ENCODE data around the gene PGA5.
"Not testable (repeated sequence)": the region's sequence is repeated elsewhere in the genome, so short reads cannot be mapped to it uniquely, and the experiment has no call there.

The PGA5 gene

DNA sequence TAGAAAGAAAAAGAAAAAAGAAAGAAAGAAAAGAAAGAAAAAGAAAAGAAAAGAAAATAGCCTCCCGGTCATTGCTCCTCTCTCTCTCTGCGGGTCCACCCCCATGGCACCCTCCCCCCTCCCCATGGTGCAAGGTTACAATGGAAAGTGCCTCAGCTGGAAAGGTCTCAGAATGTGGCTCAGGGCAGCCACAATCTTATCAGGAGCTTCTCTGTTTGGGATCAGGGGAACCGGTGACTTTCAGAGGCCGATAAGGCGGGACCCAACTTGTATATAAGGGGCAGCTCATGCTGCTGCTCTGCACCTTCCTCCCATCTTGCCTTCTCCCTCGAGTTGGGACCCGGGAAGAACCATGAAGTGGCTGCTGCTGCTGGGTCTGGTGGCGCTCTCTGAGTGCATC lies at the start of gene PGA5:
Gene PGA5 (plus strand): TSS at position 301 of the 400 bp plus-strand sequence. CDS start 52 bp downstream, at position 353.
- DNase-seq, result not testable (repeated sequence)

DNA sequence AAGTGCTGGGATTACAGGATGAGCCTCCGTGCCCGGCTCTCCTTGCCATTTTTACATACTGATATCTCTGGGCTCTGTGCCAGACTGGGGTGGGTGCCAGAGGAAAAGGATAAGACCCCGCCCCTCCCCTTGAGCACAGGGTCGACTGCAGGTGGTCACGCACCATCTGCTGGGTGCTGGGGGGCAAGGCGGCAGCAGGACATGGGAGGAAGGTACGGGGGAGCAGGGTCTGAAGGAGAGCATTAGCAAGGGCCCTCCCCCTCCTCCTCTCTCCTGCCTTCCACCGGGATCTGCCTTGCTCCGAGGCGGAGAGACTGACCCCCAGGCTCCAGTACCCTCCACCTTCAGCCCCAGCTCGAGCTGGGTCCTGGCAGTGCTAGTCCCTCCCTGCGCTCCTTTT lies 47.4 kb upstream of the PGA5 start:
- no peak for DNase-seq

DNA sequence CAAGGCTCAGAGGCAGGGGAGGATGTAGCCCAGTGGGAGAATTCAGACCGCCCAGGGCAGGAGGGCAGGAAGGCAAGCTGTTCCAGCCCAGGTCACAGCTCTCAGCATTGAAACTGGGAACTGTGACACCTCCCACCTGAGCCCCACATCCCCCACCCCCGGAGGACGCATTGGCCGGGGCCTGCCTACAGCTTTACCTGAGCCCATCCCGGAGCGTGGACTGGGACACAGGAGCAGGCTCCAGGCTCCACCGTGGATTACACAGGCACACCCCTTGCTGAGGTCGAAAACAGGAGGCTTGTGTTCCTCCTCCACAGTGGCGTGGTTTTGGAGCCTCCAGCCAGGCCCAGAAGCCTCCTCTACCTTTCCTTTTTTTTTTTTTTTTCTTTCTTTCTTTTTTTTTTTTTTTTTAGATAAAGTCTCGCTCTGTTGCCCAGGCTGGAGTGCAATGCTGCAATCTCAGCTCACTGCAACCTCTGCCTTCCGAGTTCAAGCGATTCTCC lies 46.8 kb upstream of the PGA5 start:
- no peak for DNase-seq

DNA sequence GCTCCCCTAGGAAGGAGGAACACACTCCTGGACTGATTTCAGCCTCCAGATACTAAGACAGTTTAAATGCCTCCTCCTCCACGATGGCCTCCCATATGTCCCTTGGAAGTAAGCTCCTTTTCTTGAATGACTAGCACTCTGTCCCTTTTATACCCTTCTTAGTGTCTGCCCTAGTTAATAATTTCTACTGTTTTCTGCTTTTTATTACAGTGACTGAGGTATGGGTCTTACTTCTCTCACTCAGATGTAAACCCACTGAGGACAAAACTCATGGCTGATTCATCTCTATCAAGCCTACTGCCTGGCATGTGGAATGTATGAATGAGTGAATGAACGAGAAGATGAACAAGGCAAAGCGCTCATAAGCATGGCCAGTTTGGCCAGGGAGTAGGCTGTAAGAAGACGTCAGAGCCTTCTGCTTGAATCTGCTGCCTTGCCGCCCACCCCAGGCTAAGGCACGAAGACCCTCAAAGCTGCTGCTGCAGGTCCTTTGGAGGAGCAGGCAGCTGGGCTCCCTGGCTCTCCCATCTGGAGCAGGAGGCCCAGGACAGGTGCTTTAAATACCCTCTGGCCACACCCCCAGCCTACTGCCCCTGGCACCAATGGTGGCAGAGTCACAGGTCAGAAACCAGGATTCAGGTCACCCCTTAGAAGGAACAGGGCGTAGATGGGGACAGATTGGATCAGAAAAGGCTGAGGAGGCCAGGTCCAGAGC lies 45.8 kb upstream of the PGA5 start:
- no peak for DNase-seq

DNA sequence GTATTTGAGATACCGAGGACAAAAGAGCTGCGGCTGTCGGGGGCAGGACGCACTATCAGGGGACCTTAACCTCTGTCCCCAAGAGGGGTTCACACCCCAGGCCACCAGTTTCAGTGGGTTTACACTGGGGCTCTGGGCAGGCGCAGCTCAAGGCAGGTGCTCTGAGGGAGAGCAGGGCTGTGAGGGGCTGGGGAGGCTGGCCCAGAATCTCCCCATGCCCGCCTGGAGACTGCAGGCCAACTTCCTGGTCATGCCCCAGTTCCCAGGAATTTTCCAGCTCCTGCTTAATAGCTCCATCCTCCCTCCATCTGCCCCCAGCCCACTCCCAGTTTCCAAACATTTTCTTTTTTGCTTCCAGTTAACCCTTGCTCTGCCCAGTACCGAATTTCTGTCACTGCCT lies 45.3 kb upstream of the PGA5 start:
- DNase-seq, result no peak

DNA sequence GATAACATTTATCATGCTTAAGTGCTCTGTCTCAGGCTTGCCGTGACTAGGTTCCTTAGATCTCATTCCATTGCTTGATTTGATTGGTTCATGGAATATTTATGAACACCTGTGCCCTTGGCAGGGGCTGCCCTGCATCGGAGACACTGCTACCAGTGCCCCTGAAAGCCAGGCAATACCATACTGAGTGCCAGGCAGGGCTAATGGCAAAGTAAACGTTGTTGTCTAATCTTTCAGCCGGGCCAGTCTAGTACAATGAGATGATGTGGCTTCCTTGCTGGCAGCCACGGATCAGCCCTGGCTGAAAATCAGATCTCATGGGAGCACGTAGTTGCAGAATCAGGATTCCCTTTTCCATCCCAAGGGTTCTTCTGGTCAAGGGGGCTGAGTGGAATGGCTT lies 42.6 kb upstream of the PGA5 start:
- no peak for DNase-seq

DNA sequence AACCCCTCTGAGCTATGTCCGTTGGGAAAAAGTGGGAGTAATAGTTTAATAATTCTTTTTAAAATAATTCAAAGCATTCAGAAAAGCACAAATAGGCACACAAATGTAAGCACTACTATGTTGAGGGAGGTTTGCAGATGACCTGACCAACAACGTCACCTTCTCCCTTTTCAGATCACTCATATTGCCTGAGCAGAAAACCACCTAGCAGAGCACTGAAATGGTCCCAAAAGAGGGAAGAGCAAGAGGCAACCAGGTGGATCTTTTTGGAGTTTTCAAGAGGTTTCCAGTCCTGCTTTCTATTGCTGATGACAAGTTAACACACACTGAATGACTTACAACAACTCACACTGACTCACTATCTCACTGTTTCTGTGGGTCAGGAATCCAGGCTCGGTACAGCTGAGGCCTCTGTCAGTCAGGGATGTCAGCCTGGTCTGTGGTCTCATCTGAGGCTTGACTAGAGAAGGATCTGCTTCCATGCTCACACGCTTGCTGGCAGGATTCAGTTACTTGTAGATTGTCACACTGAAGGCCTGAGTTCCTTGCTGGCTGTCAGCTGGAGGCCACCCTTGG lies 41.9 kb upstream of the PGA5 start:
- DNase-seq, result no peak

DNA sequence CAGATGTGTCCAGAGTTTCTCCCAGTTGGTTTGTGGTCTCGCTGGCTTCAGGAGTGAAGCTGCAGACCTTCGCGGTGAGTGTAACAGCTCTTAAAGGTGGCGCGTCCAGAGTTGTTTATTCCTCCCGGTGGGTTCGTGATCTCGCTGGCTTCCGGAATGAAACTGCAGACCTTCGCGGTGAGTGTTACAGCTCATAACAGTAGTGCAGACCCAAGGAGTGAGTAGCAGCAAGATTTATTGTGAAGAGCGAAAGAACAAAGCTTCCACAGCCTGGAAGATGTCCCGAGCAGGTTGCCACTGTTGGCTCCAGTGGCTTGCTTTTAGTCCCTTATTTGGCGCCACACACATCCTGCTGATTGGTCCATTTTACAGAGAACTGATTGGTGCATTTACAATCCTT lies 39.5 kb upstream of the PGA5 start:
- DNase-seq, result no peak

DNA sequence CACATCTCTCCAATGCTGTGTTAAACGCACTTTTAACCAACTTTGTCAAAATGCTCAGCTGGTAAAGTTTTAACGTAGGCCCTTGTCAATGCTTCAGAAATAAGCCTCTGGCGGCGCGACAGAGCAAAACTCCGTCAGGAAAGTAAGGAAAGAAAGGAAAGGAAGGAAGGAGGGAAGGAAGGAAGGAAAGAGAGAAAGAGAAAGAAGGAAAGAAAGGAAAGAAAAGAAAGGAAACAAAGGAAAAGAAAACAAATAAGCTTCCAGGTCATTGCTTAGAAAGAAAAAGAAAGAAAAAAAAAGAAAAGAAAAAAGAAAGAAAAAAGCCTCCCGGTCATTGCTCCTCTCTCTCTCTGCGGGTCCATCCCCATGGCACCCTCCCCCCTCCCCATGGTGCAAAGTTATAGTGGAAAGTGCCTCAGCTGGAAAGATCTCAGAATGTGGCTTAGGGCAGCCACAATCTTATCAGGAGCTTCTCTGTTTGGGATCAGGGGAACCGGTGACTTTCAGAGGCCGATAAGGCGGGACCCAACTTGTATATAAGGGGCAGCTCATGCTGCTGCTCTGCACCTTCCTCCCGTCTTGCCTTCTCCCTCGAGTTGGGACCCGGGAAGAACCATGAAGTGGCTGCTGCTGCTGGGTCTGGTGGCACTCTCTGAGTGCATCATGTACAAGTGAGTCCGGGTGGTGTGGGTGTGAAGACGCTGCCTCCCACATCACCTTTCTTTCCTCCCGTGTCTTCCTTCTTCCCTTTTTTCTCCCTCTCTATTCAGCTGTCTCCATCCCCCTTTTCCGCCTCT lies 37.8 kb upstream of the PGA5 start, which contains the start of gene PGA3:
Gene PGA3 (plus strand): TSS at position 566 of the 797 bp plus-strand sequence. CDS start 50 bp downstream, at position 616.
- not testable (repeated sequence) for DNase-seq

DNA sequence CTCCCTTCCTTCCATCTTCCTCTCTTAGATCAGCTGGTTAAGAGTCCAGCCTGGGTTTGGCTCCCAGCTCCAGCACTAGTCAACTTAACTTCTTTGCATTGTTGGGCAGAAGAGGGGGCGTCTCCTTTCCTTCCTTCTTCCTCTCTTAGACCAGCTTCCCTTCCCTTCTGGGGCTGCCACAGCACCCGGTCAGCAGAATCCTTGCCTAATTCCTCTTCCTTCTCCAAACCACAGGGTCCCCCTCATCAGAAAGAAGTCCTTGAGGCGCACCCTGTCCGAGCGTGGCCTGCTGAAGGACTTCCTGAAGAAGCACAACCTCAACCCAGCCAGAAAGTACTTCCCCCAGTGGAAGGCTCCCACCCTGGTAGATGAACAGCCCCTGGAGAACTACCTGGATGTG lies 37.1 kb upstream of the PGA5 start:
- DNase-seq, result not testable (repeated sequence)

DNA sequence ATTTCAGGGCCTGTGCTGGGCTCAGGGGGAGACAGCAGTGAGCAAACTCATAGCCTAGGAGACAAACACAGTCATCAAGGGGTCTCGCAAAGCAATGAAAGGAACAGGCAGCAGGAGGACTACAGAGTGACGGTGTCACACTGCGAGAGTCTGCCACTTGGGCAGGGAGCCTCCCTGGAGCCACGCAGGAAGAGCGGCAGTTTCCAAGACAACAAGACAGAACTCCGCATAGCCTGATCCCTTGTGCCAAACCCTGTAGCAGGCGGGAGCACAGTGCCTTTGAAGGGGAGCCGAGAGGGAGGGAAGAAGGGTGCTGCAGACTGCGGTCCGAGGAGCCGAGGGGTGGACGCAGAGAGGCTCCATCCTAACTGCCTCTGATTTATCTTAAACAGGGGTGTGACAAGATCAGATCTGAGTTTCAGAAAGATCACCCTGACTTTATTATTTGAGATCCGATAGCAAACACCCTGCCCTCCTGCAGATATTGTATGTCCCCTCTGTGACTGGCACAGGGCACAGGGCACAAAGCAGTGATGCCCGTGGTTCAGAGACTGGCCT lies 36.4 kb upstream of the PGA5 start:
- DNase-seq, result not testable (repeated sequence)

DNA sequence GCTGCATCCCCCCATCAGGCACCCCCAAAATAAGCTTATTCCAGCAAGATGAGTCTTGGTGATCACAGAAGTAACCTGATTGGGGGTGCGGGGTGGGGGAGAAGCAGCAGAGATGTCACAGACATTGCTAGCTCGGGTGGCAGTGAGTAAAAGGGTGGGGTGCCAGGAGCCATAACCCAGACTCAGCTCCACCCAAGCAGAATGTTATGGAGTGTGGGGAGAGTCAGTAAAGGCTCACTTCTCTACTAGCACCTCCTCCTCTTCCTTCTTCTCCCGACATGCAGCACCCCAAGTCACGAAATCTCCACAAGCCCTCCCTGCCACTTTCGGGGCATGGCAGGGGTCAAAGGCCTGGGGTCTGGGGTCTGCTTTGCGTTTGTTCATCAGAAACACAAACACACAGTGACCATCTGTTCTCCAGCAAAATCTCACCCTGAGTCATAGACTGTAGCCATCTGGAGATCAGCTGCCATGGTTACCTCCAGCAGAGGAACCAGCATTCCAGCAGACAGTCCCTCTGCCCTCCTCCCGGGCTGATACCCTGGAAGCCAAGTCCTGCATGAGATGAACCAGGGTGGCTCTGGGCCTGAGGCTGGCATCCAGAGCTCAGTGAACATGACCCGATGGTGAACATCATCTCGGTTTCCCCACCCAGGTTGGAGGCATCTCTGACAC lies 33.2 kb upstream of the PGA5 start:
- DNase-seq, result not testable (repeated sequence)

DNA sequence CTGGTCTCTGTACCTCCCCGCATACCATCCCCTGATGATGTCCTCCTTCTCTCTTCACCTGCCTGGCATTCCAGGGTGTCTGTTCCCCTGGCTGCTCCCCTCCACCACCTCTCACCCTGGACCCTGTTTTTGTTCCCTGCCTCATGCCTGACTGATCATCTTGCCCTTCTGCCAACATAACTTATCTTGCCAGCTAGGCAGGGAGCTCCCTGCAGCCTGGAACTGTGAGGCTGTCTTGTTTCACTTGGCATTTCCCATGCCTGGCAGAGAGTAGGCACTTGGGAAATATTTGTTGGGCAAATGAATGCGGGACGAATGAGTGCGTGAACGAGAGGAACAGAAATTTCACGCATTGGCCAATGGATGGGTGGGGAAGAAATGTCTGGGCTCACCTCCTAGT lies 30.3 kb upstream of the PGA5 start:
- DNase-seq, result not testable (repeated sequence)

DNA sequence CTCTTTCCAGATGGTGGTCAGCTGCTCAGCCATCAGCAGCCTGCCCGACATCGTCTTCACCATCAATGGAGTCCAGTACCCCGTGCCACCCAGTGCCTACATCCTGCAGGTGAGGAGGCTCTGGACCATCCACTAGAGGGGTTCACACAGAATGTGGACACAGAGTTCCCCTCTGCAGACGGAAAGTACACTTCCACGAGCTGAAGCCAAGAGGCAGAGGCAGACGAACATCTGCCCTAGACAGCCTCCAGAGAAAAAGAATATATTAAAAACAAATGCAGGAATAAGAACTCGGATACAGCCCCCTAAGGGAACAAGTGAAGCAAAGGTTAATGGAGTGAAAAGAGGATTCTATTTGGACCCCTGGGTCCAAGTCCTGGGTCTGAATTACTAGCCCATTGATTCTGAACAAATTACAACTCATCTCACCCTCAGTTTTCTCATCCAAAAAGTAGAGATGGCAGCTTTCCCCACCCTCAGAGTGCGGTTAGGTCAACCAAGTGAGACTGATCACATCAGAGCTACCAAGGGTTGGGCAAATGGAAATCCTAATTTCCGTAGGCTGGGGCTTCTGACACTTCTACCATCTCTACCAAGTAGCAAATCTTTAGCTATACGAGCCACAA lies 29.5 kb upstream of the PGA5 start:
- not testable (repeated sequence) for DNase-seq

DNA sequence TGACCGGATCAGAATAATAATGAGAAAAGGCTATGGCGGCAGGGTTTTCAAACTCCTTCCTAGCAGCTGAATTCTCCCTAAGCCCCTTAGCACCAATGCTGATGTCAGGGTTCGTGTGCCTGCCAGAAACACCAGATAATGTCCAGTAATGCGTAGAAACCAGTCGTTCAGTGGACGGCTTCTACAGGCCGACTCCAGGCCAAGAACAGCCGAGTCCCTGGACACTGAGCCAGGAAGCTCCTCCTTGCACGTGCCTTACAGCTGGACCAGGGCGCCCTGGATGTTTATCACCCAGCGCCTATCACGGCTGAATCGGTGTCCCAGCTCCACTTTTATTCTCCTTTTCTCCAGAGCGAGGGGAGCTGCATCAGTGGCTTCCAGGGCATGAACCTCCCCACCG lies 28.8 kb upstream of the PGA5 start:
- not testable (repeated sequence) for DNase-seq

DNA sequence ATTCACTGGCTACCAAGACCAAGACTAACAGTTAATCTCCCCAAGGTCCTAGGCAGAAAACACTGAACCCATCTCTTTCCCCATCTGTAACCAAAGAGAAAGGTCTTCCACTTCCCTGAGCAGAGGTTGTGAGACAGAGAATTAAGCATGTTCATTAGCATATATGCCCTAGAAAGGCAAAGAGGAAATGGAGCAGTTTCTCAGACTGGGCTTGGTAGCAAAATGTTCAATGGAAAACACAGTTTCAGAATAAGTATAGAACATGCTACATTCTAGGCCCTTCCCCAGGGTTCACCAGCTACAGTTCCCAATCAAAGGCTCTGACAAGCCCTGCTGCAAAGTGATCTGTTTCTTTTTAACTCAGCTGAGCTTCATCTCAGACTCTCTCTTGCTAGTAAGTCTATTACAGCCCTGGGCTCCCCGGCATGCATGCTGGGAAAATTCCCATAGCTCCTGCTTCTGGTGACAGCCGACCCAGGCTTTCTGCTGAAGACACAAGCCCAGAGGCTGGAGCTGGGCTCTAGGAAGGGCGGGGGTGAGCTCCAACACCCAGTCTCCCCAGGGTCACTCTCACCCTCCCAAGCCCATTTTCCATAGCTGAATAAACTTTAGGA lies 27.2 kb upstream of the PGA5 start:
- not testable (repeated sequence) for DNase-seq

DNA sequence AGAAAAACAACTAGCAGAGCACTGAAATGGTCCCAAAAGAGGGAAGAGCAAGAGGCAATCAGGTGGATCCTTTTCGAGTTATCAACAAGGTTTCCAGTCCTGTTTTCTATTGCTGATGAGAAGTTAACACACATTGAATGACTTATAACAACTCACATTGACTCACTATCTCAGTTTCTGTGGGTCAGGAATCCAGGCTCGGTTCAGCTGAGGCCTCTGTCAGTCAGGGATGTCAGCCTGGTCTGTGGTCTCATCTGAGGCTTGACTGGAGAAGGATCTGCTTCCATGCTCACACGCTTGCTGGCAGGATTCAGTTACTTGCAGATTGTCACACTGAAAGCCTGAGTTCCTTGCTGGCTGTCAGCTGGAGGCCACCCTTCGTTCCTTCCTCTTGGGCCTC lies 22.7 kb upstream of the PGA5 start:
- DNase-seq, result not testable (repeated sequence)

DNA sequence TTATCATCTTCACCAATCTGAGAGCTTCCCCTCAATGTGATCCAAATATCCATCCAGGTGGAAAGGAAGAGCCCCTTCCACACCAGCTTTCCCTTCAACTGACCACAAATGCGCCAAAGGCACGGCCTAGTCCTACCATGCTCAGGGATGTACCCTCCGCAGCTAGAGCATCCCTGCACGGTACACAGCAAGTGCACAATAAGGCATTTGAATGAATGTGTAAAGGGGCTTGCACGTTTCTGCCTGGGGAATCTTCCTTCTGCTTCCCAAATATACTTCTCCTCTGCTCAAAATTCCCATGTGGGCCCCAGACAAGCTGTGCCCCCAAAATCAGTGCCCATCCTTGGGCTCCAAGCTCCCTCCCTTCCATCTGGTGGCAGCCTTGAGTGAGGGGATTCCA lies 22.0 kb upstream of the PGA5 start:
- not testable (repeated sequence) for DNase-seq

DNA sequence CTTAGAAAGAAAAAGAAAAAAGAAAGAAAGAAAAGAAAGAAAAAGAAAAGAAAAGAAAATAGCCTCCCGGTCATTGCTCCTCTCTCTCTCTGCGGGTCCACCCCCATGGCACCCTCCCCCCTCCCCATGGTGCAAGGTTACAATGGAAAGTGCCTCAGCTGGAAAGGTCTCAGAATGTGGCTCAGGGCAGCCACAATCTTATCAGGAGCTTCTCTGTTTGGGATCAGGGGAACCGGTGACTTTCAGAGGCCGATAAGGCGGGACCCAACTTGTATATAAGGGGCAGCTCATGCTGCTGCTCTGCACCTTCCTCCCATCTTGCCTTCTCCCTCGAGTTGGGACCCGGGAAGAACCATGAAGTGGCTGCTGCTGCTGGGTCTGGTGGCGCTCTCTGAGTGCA lies 18.9 kb upstream of the PGA5 start, which contains the start of gene PGA4:
Gene PGA4 (plus strand): TSS at position 301 of the 400 bp plus-strand sequence. CDS start 54 bp downstream, at position 355.
- not testable (repeated sequence) for DNase-seq

DNA sequence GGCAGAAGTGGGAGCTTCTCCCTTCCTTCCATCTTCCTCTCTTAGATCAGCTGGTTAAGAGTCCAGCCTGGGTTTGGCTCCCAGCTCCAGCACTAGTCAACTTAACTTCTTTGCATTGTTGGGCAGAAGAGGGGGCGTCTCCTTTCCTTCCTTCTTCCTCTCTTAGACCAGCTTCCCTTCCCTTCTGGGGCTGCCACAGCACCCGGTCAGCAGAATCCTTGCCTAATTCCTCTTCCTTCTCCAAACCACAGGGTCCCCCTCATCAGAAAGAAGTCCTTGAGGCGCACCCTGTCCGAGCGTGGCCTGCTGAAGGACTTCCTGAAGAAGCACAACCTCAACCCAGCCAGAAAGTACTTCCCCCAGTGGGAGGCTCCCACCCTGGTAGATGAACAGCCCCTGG lies 18.3 kb upstream of the PGA5 start:
- not testable (repeated sequence) for DNase-seq

DNA sequence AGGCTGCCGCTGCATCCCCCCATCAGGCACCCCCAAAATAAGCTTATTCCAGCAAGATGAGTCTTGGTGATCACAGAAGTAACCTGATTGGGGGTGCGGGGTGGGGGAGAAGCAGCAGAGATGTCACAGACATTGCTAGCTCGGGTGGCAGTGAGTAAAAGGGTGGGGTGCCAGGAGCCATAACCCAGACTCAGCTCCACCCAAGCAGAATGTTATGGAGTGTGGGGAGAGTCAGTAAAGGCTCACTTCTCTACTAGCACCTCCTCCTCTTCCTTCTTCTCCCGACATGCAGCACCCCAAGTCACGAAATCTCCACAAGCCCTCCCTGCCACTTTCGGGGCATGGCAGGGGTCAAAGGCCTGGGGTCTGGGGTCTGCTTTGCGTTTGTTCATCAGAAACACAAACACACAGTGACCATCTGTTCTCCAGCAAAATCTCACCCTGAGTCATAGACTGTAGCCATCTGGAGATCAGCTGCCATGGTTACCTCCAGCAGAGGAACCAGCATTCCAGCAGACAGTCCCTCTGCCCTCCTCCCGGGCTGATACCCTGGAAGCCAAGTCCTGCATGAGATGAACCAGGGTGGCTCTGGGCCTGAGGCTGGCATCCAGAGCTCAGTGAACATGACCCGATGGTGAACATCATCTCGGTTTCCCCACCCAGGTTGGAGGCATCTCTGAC lies 14.4 kb upstream of the PGA5 start:
- not testable (repeated sequence) for DNase-seq
